ENCODE results near the gene NOTCH1.

Gene NOTCH1

DNA sequence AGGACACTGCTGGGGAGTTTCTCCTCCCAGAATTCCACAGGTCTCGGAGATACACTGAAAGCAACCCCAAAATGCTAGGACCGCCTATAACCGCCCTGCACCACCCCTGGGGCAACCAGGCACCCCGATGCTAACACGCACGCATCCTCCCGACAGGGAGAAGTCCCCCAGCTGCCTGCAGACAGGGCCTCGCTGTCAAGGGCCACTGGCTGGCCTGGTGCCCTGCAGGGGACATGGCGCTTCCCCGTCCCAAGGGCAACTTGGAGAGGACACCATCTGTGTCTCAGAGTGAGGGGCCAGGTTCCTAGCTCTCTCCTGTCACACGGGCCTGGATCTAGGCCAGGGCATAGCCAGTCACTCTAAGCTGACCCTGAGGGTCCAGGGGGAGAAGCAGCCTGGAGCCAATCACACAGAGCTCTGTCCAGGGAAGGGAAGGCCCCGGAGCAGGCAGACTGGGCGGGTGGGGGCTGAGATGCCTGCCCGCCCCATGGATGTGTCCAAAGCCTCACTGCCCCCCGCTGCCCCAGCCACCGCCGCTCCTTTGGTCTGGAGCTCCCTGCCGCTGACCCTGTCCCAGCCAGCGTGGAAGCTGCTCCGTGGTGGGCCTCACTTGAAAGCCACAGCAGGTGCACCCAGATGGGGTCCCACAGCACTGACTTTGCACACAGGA is 9.7 kb downstream of the NOTCH1 start:
- no peak for DNase-seq (ENCODE audit: low read depth, low spot score)
- no peak overlapping the region for H3K27ac ChIP-seq
- H3K9ac ChIP-seq (ENCODE audit: insufficient read length) = no peak overlapping the region
- TF ChIP-seq POLR2AphosphoS5 (IDR thresholded peaks at IDR 0.05; ENCODE audit: borderline replicate concordance, low read depth, low read length) (no peak), FOXP2 (optimal IDR thresholded peaks at IDR 0.05; ENCODE audit: control extremely low read depth, extremely low read length, insufficient read depth) (no peak), EZH2 (IDR thresholded peaks at IDR 0.05) (no peak)
- no peak overlapping the region for H3K4me3 ChIP-seq
- H3K36me3 ChIP-seq (ENCODE audit: insufficient read depth, low read length) = no peaks in the 10 kb centered on the region; the same call in 1 of the 2 replicates
- no peaks in the 10 kb centered on the region for H3K9me3 ChIP-seq (ENCODE audit: low read depth, low read length)

DNA sequence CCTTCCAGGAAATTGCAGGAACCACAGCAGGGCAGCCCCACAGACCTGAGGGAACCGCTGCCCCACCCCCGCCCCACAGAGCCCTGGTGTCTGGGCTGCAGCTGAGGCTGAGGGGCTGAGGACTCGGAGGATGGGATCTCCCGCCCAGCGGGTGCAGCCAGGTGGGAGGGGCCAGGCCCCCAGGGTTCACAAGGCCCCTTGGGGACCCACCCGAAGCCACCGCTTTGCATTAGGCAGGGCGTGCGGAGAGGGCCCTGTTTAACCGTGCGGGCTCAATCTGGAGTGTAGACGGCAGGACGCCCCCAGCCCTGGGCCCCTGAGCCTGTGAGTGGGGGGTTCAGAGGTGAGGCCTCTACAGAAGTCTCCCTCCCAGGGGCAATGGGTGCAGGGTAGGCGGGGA is 10.8 kb downstream of the NOTCH1 start:
- H3K4me3 ChIP-seq = no peak overlapping the region
- H3K27ac ChIP-seq = no peak overlapping the region
- H3K9me3 ChIP-seq (ENCODE audit: low read depth, low read length) = no peaks in the 10 kb centered on the region
- no peak for DNase-seq (ENCODE audit: low read depth, low spot score)
- TF ChIP-seq FOXP2 (optimal IDR thresholded peaks at IDR 0.05; ENCODE audit: control extremely low read depth, extremely low read length, insufficient read depth) (no peak), EZH2 (IDR thresholded peaks at IDR 0.05) (no peak), POLR2AphosphoS5 (IDR thresholded peaks at IDR 0.05; ENCODE audit: borderline replicate concordance, low read depth, low read length) (no peak)
- no peaks in the 10 kb centered on the region; the same call in 1 of the 2 replicates for H3K36me3 ChIP-seq (ENCODE audit: insufficient read depth, low read length)
- no peak overlapping the region for H3K9ac ChIP-seq (ENCODE audit: insufficient read length)

DNA sequence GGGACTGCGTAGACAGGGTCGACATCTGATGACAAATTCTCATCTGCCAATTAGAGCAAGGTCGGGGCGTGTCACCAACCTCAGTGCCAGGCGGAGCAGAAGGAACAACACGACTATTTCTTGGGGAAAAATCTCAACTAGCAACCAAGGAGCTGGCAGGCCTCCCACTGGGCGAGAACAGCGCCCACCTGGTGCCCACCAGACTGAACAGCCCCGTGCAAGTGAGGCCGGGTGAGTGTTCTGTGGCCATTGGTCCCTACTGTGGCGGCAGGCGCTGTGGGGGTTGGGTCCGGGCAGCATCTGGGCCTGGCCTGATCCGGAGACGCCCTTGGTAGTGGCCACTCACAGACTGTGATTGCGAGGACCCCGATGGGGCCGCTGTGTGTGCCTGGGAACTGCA is 11.5 kb downstream of the NOTCH1 start:
- H3K4me3 ChIP-seq = no peak overlapping the region
- no peak overlapping the region for H3K27ac ChIP-seq
- H3K9me3 ChIP-seq (ENCODE audit: low read depth, low read length) = no peaks in the 10 kb centered on the region
- H3K9ac ChIP-seq (ENCODE audit: insufficient read length) = no peak overlapping the region
- H3K36me3 ChIP-seq (ENCODE audit: insufficient read depth, low read length) = no peaks in the 10 kb centered on the region
- TF ChIP-seq EZH2 (IDR thresholded peaks at IDR 0.05) (no peak), POLR2AphosphoS5 (IDR thresholded peaks at IDR 0.05; ENCODE audit: borderline replicate concordance, low read depth, low read length) (no peak), FOXP2 (optimal IDR thresholded peaks at IDR 0.05; ENCODE audit: control extremely low read depth, extremely low read length, insufficient read depth) (no peak)
- no peak for DNase-seq (ENCODE audit: low read depth, low spot score)

DNA sequence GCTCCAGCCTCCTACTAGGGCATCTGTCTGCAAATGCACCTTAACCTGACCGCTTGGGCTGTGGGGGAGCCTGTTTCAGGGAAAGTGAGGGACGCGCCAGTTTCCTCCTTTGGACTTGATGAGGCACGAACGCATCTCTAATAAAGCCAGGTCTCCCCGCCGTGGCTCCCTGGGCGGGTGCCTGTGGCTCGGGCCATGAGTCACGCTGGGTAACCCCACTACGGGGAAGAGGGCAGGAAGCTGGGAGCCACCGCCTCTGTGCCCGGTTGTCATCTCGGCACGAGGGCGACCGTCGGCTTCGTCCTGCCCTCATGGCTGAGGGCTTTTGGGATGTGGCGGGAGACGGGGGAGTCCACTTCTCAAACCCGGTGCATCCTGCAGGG is 12.1 kb downstream of the NOTCH1 start:
- H3K9ac ChIP-seq (ENCODE audit: insufficient read length) = no peak overlapping the region
- H3K27ac ChIP-seq = no peak overlapping the region
- no peak overlapping the region for H3K4me3 ChIP-seq
- TF ChIP-seq POLR2AphosphoS5 (IDR thresholded peaks at IDR 0.05; ENCODE audit: borderline replicate concordance, low read depth, low read length) (no peak), EZH2 (IDR thresholded peaks at IDR 0.05) (no peak), FOXP2 (optimal IDR thresholded peaks at IDR 0.05; ENCODE audit: control extremely low read depth, extremely low read length, insufficient read depth) (no peak)
- DNase-seq (ENCODE audit: low read depth, low spot score) = no peak
- no peaks in the 10 kb centered on the region for H3K9me3 ChIP-seq (ENCODE audit: low read depth, low read length)
- H3K36me3 ChIP-seq (ENCODE audit: insufficient read depth, low read length) = no peaks in the 10 kb centered on the region

DNA sequence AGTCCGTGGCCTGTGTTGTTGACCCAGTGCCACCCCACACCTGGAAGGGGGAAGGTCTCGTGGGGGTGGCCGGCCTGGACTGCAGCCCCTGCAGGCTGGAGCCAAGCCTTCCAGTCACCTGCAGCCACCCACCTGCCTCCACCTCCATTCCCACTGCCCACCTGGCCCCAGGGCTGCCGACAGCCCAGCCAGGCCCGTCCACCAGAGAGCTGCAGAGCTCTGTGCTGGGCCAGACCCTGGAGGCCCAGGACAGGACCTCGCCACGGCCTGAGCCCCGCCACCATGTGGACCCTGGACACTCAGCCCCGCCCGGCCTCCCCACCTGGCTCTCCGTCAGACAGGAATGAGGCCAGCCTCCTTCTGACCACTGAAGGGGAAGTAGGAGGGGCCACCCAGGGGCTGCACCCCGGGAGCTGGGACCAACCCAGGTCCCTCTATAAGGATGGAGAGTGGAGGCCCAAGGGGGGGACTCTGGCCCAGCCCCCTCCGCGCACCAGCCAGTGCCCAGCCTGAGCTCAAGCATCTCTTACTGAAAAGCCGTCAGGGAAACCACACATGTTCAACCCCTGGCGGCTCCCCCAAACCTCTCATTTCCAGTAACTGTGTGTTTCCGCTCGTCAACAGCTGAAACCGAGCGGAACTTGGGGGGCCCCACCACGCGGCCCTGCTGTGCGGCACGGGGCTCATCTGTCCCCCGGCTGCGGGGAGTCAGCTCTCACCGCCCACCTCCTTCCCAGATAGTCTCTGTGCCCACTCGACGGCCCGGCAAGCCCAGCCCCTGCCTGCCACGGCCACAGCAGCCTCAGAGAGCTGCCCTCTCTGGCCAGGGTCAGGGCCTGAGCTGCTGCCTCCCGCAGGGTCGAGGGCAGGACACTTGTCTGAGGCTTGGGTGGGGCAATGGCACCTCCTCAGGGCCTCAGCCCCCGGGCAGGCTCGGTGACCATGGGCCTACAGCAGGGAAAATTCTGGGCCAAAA is 12.8 kb downstream of the NOTCH1 start:
- no peak for DNase-seq (ENCODE audit: low read depth, low spot score)
- H3K36me3 ChIP-seq (ENCODE audit: insufficient read depth, low read length) = no peaks in the 10 kb centered on the region
- H3K27ac ChIP-seq = no peak overlapping the region
- H3K9me3 ChIP-seq (ENCODE audit: low read depth, low read length) = no peaks in the 10 kb centered on the region
- TF ChIP-seq FOXP2 (optimal IDR thresholded peaks at IDR 0.05; ENCODE audit: control extremely low read depth, extremely low read length, insufficient read depth) = no peak
- no peak for TF ChIP-seq EZH2 (IDR thresholded peaks at IDR 0.05)
- H3K9ac ChIP-seq (ENCODE audit: insufficient read length) = no peak overlapping the region
- H3K4me3 ChIP-seq = no peak overlapping the region

DNA sequence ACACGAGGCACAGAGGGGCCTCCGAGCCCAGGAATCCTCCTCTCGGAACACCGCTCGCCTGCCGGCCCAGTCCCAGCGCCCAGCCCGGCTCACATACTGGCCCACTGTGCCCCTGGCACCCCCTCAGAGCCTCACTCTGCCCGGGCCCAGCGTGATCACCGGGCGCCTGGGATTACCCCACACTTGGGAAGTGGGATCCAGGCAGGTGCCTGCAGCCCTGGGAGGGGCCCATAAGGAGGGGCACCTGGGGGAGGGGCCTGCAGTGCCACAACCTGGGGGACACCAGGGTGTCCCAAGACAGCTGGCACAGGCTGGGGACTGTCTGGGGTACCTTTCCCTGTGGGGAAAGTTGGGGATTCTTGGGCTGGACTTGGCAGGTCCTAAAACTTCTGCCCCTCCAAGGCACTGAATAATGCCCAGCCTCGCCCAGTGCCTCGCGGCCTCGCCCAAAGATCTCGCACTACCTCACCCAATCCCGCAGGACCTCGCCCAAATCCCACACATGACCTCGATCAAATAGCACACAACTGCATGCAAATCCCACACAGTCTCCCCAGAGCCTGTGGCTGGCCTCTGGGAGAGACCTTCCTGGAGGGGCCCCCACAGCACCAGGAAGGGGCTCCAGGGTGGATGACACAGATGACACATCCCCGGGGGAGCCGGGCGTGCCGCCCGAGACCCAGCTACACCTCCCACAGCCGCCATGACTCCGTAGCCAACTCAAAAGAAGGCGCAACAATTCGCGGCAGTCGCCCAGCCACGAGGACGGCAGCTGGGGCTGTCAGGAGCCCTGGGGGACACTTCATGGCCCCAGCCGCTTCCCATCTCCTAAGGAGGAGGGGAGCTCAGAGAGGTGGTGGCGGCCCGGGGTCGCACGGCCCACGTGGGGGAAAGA is 13.7 kb downstream of the NOTCH1 start:
- TF ChIP-seq FOXP2 (optimal IDR thresholded peaks at IDR 0.05; ENCODE audit: control extremely low read depth, extremely low read length, insufficient read depth) = no peak
- Histone ChIP-seq H3K4me3 (no peak overlapping the region), H3K36me3 (ENCODE audit: insufficient read depth, low read length) (no peaks in the 10 kb centered on the region), H3K9ac (ENCODE audit: insufficient read length) (no peak overlapping the region), H3K27ac (no peak overlapping the region), H3K9me3 (ENCODE audit: low read depth, low read length) (no peaks in the 10 kb centered on the region)
- no peak for DNase-seq (ENCODE audit: low read depth, low spot score)

DNA sequence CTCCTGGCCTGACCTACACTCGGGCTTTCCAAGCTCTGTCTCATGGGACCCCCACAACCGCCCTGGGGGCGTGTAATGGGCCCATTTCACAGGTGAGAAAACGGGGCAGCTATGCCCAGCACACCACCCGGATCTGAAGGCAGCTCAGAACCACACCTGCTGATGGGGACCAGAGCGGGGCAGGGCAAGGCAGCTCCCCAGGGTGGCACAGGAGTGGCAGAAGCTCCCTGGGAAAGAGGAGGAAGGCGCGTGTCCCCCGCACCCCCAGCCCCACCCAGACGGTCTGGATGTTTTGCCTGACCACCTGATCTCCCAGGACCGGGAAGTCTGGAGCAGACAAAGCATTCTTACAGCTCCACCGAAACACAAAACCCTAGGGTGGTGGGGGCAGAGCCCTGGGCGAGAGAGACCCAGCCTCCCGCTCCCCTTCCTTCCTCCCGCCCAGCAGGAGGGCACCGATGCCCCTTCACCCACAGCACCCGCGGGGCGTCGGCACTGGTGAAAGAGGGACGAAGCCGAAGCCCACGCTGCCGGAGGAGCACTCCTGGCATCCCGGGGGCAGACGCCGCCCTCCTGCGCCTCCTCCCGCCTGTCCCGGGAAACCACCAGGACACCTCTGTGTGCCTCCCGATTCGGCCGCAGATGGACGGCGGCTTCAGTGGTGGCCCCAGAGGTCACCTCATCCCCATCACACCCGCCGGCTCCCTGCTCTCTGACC is 14.5 kb downstream of the NOTCH1 start:
- H3K9me3 ChIP-seq (ENCODE audit: low read depth, low read length) = no peaks in the 10 kb centered on the region
- TF ChIP-seq EZH2 (IDR thresholded peaks at IDR 0.05) (no peak), FOXP2 (optimal IDR thresholded peaks at IDR 0.05; ENCODE audit: control extremely low read depth, extremely low read length, insufficient read depth) (no peak), POLR2AphosphoS5 (IDR thresholded peaks at IDR 0.05; ENCODE audit: borderline replicate concordance, low read depth, low read length) (no peak)
- no peak overlapping the region for H3K4me3 ChIP-seq
- no peak for DNase-seq (ENCODE audit: low read depth, low spot score)
- H3K9ac ChIP-seq (ENCODE audit: insufficient read length) = no peak overlapping the region
- no peak overlapping the region for H3K27ac ChIP-seq
- no peaks in the 10 kb centered on the region for H3K36me3 ChIP-seq (ENCODE audit: insufficient read depth, low read length)

Data from SK-N-MC (cell line).